ENCODE data around the gene EYA2.

DNA sequence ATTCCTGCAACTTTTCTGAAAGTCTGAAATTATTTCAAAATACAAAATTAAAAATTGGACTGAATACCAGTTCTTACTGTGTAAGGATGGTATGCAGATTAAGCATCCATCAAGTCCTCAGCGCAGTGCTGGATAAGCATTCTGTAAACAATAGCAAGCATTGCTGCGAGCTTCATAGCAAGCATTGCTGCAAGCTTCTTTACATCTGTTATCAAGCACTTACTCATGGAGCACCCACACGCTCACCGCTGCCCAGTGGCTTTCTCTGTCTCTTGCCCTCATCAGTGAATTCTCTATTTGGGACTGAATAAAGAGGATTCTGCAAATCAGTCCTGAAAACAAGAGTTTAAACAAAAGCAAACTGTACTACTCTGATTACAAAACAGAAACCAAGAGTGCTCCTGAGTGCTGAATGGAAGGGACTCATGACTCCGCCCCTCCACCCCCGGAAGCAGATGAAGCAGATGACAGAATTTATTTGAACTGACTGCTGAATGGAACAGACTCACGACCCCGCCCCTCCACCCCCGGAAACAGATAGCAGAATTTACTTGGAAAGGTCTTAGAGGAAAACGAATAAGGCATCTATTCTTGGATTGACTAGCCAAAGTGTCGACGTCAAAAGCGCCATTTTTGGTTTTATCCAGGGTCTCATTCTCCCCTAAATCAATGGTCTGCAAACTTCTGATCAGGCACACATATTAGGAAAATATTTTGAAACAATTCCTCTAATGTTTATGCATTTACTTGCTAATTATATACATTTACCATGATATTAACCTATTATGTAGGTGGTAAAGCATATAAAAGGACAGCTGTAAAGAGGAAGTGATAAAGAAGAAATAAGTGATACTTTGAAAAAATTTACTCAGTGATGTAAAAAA, 22.1 kb upstream of the EYA2 start:
- TF ChIP-seq EZH2 (IDR thresholded peaks at IDR 0.05; ENCODE audit: low read length) = no peak
- TF ChIP-seq, protein P1, sequence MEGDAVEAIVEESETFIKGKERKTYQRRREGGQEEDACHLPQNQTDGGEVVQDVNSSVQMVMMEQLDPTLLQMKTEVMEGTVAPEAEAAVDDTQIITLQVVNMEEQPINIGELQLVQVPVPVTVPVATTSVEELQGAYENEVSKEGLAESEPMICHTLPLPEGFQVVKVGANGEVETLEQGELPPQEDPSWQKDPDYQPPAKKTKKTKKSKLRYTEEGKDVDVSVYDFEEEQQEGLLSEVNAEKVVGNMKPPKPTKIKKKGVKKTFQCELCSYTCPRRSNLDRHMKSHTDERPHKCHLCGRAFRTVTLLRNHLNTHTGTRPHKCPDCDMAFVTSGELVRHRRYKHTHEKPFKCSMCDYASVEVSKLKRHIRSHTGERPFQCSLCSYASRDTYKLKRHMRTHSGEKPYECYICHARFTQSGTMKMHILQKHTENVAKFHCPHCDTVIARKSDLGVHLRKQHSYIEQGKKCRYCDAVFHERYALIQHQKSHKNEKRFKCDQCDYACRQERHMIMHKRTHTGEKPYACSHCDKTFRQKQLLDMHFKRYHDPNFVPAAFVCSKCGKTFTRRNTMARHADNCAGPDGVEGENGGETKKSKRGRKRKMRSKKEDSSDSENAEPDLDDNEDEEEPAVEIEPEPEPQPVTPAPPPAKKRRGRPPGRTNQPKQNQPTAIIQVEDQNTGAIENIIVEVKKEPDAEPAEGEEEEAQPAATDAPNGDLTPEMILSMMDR (optimal IDR thresholded peaks at IDR 0.05 in 1 of 3, IDR thresholded peaks at IDR 0.05 in 1 of 3, conservative IDR thresholded peaks at IDR 0.05 in 1 of 3; ENCODE audit: extremely low read depth in 1 of 3, insufficient read depth in 2 of 3, low read length in 3 of 3) = no peak
